SHP77 (cell line): ENCODE data around the gene SMG1.
"Not testable (repeated sequence)": the region's sequence is repeated elsewhere in the genome, so short reads cannot be mapped to it uniquely, and the experiment has no call there.

Experiments used
- DNase-seq, 2 experiments: peaks; one replicate each; lab custom pipeline; 2025; lab: John Stamatoyannopoulos, UW

Gene SMG1

DNA sequence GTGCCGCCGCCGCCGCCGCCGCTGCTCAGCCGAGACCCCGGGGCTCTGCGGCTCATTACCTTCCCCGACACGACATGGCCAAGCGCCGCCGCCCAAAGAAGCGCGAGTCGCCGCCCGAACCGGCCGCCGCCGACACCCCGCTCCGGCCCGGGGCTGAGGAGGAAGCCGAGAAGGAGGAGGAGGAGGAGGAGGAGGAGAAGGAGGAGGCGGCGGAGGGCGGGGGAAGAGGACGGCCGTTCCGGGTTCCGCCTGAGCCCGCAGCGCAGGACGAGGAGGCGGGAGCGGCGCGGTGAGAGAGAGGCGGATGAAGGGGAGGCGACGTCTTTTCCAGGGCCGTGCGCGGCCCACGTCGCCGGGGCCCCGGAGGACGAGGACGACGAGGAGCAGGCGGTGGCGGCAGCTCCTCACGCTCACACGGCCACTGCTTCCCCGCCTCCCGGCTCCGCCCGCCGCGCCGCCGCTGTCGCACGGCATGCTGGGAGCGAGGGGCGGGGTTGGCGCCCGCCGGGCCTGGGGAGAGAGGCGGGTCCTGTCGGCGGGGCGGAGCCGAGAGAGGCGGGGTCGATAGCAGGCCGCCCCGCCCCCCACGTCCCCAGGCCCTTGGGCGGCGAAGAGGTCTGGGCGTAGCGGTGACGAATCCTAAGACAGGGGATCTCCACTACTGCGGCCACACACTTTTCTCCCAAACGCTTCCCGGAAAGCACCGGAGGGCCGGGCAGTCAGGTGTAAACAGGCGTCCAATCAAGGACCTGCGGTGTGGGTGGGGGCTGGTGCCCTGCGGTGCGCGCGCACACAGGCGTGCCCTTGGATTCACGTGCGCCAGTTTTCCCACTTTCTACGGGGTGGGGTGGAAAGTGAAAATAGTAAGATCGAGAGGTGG lies at the start of gene SMG1:
Gene SMG1, minus strand, starts transcription at position 423 of the 880 bp plus-strand sequence. Its CDS starts 367 bp downstream, at position 56.
- DNase-seq: peak; percentile 65 to 72

- DNase-seq: no peak
These were observed 48.9 kb upstream of the SMG1 start for GRCh38 chr16:18975109-18975508.

DNA sequence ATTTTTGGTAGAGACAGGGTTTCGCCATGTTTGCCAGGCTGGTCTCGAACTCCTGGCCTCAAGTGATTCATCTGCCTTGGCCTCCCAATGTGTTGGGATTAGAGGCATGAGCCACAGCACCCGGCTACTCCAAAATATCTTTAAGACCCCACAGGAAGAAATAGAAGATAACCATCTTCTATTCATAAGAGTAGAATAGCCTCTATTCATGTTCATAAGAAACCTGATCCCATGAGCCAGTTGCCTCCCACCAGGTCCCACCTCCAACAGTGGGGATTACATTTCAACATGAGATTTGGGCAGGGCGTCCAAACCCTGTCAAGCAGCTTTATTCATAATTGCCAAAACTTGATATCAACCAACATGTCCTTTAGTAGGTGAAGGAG lies 43.6 kb upstream of the SMG1 start:
- DNase-seq: no peak

DNA sequence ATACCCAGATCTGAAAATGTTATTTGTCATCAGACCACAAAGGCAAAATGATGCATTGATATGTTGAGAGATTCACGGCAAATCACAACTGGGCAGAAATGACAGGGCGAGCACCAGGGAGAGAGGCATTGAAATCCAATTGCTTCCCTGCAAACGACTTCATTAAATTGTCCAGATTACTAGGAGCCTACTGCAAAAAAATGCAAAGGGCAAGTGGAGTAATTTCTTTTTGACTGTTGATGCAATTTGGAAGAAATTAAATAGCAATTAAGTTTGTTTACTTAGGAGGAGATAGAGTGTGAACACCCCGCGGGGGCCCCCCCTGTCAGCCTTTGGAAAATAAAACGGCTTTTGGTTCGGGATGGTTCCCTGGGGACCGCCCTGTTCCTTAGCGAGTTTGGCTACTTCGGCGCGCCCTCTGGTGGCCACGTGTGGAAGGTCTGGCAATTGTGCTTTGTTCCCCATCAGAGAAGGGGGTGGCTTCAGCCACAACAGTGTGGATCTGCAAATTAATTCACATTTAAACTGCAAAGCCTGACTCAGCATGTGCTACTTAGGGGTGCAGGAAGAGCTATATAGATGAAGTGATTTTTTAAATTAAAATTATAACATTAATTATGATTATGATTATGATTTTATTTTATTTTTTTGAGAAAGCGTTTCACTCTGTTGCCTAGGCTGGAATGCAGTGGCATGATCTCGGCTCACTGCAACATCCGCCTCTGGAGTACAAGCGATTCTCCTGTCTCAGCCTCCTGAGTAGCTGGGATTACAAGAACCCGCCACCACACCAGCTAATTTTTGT lies 43.0 kb upstream of the SMG1 start:
- peak in 1 of 2 experiments; percentile 21 for DNase-seq

- DNase-seq: no peak
These were observed 40.6 kb upstream of the SMG1 start for GRCh38 chr16:18966791-18967190.

DNA sequence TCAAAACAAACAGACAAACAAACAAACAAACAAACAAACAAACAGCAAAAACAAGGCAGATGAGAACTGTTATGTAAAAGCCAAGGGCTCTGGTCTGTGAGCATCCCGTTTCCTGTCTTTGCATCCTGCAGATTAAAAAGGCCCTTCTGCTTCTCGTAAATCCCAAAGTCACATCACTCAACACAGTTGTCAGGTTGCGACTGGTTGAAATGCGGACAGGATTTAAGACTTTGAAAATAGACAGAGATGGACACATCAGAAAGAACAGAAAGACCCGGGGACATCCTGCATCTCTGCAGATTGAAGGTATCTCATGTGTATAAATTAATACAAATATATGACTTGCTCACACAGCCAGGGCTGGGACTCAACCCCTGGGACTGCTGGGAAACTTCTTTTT lies 39.3 kb upstream of the SMG1 start:
- no peak for DNase-seq

GRCh38 chr16:18959031-18959505 lies 32.9 kb upstream of the SMG1 start:
- DNase-seq: no peak

DNA sequence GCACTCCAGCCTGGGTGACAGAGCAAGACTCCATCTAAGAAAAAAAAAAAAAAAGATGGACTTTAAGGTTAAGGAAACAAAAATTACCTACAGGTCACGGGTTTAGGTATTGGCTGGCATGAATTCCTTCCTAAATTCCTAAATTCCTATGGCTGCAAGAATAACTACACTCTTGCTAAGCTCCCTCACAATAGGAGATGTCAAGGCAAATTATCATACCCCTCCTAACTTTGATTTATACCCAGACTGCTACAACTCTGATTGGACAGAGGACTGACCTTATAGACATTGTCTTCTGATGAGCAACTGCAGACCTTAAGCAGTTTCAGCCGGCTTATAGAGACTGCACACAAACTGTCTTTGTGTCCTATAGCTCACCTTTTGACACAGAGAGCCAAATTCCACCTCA lies 32.4 kb upstream of the SMG1 start:
- DNase-seq: no peak

DNA sequence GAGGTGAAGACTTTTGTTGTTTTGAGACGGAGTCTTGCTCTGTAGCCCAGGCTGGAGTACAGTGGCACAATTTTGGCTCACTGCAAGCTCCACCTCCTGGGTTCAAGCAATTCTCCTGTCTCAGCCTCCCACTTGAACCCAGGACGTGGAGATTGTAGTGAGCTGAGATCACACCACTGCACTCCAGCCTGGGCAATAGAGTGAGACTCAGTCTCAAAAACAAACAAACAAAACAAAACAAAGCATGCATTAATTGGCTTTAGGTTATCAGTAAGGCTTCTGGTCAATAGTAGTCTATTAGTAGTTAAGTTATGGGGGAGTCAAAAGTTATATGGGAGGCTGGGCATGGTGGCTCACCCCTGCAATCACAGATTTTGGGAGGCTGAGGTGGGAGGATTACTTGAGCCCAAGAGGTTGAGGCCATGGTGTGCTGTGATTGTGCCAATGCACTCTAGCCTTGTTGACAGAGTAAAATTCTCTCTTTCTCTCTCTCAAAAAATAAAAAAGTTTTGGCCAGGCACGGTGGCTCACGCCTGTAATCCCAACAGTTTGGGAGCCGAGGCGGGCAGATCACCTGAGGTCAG lies 30.5 kb upstream of the SMG1 start:
- not testable (repeated sequence) for DNase-seq

DNA sequence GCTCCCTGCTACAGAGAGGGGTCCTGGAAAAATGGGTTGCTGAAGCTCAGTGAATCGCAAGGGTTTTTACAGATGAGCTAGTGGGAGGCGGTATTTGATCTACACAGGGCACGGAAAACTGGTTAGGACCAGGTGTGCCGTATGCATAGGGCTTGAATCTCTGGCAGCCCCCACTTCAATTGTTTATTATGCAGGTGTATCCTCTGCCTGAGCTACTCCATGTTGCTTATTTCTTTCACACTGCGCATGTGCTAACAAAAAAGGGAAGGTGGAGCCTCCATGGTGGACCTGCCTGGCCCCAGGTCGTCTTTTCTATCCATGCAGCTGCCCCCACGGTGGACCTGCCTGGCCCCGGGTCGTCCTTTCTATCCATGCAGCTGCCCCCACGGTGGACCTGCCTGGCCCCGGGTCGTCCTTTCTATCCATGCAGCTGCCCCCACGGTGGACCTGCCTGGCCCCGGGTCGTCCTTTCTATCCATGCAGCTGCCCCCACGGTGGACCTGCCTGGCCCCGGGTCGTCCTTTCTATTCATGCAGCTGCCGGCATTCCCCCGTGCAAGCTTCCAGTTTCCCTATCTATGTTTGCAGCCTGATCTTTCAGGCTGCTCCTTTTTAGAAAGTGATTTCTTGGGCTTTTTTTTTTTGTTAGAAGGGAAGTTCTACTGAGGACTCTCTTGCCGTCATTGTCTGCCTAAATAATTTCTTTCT lies 29.8 kb upstream of the SMG1 start:
- DNase-seq: peak in 1 of 2 experiments; percentile 14

- DNase-seq: no peak
These were observed 27.3 kb upstream of the SMG1 start for GRCh38 chr16:18953547-18953946.

- DNase-seq: no peak
These were observed 24.4 kb upstream of the SMG1 start for GRCh38 chr16:18950469-18951185.

GRCh38 chr16:18948372-18949020 lies 22.3 kb upstream of the SMG1 start:
- no peak for DNase-seq

DNA sequence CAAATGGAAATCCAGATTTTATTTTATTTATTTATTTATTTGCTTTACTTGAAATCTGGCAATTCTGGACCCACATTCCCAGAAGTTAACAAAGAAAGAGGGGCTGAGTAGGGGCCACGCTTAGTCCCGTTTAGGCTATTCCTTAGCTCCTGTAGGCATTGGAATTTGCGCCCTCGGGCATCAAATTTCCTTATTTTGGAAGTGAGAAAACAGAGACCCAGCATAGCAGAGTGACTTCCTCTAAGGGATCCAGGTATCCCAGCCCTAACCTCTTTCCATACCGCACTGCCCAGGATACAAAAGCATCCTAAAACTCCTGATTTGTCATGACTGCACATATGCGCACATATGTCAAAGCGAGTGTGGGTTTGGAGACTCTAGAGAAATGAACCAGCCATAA lies 19.0 kb upstream of the SMG1 start:
- DNase-seq: no peak

DNA sequence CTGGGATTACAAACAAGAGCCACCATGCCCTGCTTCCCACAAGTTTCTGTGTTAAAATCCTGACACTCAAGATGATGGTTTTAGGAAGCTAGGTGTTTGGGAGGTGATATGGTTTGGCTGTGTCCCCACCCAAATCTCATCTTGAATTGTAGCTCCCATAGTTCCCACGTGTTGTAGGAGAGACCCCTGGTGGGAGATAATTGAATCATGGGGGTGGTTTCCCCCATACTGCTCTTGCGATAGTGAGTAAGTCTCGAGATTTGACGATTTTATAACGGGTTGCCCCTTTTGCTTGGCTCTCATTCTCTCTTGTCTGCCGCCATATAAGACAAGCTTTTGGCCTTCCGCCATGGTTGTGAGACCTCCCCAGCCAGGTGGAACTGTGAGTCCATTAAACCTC lies 17.2 kb upstream of the SMG1 start:
- no peak for DNase-seq

DNA sequence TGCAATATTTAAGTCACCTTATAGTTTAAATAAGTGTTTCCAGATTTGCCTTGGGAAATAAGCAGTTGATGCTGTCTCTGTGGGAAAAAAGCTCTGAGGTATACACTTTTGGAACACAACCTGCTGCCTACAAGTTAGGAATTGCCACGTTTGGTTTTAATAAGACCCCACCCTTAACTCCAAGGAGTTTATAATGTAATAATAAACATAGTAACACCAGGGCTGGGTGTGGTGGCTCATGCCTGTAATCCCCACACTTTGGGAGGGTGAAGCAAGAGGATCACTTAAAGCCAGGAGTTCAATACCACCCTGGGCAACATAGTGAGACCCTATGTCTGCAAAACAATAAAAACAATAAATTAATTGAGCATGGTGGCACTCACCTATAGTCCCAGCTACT lies 15.9 kb upstream of the SMG1 start:
- DNase-seq: no peak

DNA sequence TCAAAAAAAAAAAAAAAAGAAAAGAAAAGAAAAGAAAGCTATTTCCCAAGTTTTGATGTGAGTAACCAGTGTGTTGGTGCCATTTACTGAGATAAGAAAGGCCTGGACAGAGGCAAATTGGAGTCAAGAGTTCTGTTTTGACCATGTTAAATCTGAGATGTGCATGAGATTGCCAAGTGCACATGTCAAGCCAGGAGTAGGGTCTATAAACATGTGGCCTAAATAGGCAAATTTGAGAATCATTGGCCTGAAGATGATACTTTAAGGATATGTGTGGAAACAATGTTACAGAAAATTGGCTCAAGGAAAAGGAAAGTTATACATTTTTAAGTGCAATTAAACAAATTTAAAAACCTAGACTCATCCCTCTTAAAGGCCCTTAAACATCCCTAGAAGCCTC lies 15.3 kb upstream of the SMG1 start:
- no peak for DNase-seq

DNA sequence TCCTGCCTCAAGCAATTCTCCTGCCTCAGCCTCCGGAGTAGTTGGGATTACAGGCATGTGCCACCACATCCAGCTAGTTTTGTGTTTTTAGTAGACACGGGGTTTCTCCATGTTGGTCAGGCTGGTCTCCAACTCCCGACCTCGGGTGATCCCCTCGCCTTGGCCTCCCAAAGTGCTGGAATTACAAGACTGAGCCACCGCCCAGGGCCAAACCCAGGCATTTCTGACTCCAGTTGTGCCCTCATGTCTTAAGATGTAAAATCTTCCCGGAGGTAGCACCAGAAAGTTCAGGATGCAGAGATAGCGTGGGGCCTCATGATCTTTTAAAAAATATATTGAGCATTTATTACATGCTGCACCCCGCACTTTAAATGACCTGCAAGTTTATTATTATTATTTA lies 12.8 kb upstream of the SMG1 start:
- DNase-seq: no peak

DNA sequence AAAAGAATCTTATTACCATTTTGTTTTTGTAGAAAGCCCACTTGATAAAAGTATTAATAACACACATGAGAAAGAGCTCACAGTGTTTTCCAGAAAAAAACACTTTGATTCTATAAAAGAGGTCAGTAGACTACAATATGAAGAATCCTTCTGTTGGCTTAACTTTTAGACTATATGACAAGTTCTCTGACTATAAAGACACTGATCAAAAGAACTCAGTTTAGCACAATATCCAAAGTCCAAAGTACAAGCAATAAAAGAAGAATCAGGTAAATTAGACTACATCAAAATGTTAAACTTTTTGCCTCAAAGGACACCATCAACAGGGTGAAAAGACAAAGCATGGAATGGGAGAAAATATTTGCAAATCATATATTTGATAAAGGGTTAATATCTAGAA lies 11.2 kb upstream of the SMG1 start:
- no peak for DNase-seq

DNA sequence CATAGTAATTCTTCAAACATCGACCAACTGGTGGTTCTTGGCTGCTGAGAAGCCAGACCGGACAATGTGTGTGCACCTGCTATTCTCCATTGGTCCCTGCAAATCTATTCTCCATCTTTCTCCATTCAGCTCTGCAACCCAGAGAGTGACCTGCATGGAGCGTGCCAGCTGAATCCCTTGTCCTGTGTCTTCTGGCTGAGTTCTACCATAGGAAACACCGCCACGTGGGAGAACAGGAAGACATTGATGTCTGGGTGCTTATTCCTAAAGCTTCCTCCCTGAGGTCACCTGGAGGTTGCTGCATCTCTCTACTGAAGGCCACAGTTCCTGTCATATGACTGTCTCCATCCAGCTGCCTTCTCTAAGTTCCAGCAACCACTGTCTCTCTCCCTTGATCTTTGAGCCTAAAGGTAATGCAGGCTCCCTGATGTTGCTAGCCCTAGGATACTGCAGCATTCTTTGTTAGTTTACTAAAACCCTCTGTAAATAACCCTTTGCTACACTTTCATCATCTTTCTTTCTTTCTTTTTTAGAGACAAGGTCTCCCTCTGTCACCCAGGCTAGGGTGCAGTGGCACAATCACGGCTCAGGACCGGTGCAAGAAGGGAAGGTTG lies 10.6 kb upstream of the SMG1 start:
- DNase-seq: no peak
